Calu3 (cell line): ENCODE results near the gene RSF1. TPM values are rescaled to one million over a fixed set of nuclear protein-coding genes. Genes with fewer than 3 reads are reported as not detected.

Experiments
- BruUV-seq: library from RNA; stranded (reverse); fragments of 400-500 nt; replicated peaks from 2 replicates; lab custom pipeline; 2021; lab: Mats Ljungman, UMichigan
- CTCF ChIA-PET: fragments of 300-600 bp; sonication (Branson Sonifier 250); formaldehyde crosslinking; loops from one replicate; lab custom pipeline; 2022; ENCODE audit warnings: antibody characterized with exemption; lab: Charles Lee
- DNase-seq: peaks from one replicate; pipeline ENCODE4 v3.0.0; 2022
- H3K27ac Mint-ChIP-seq: one replicate; pipeline ENCODE4 v1.8.0; 2022; ENCODE audit warnings: mixed read lengths; ENCODE audit not compliant: unreplicated experiment
- H3K27me3 Mint-ChIP-seq: one replicate; pipeline ENCODE4 v1.8.0; 2022; ENCODE audit warnings: mixed read lengths; ENCODE audit not compliant: unreplicated experiment
- H3K36me3 Mint-ChIP-seq: one replicate; pipeline ENCODE4 v1.8.0; 2022; ENCODE audit warnings: mild to moderate bottlenecking, moderate library complexity, mixed read lengths; ENCODE audit not compliant: insufficient read depth, unreplicated experiment
- H3K4me1 Mint-ChIP-seq: one replicate; pipeline ENCODE4 v1.8.0; 2022; ENCODE audit warnings: mild to moderate bottlenecking, low read depth, mixed read lengths; ENCODE audit not compliant: unreplicated experiment
- H3K4me3 Mint-ChIP-seq: one replicate; pipeline ENCODE4 v1.8.0; 2022; ENCODE audit warnings: mild to moderate bottlenecking, low read depth, moderate library complexity, mixed read lengths; ENCODE audit not compliant: unreplicated experiment
- H3K9me3 Mint-ChIP-seq: one replicate; pipeline ENCODE4 v1.8.0; 2022; ENCODE audit warnings: low read depth, mixed read lengths; ENCODE audit not compliant: unreplicated experiment
- intact Hi-C: fragments of 100-400 bp; cut with micrococcal nuclease; formaldehyde crosslinking; loops from one replicate; pipeline ENCODE4 v1.10.0; 2022; ENCODE audit not compliant: unreplicated experiment
- total RNA-seq: library from RNA; stranded (reverse); gene quantifications from 2 replicates; pipeline ENCODE4 v1.2.3, GENCODE V29; 2022
- TF ChIP-seq, protein P1 (sequence below): fragments of 200-600 bp; IDR thresholded peaks from one replicate; pipeline ENCODE4 v1.8.0; 2022; ENCODE audit warnings: antibody characterized with exemption; ENCODE audit not compliant: unreplicated experiment

RSF1 gene
- total RNA-seq, 1 experiment from 2014 or later: 68.5 TPM

DNA sequence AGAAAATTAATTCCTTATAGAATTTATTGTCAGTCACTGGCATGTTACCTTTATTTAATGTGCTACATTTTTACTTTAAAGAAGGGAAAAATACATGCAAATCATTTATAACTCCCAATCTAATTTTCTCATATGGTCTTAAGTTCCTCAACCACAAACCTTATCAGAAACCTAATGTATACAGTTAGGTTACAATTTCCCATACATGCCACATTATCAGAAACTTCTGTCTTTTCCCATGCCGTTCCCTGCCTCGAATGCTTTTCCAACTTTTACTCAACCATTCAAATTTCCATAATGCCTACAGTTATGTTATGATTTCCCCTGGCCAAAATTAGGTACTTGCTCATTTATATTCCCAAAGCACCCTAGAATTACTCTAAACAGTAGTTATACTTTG is 13.5 kb downstream of the RSF1 start:
- H3K36me3 Mint-ChIP-seq: no peaks in the 10 kb centered on the region
- no TSS peak for BruUV-seq
- CTCF ChIA-PET: no interaction called here
- H3K4me3 Mint-ChIP-seq: no peak overlapping the region
- TF ChIP-seq, protein P1, sequence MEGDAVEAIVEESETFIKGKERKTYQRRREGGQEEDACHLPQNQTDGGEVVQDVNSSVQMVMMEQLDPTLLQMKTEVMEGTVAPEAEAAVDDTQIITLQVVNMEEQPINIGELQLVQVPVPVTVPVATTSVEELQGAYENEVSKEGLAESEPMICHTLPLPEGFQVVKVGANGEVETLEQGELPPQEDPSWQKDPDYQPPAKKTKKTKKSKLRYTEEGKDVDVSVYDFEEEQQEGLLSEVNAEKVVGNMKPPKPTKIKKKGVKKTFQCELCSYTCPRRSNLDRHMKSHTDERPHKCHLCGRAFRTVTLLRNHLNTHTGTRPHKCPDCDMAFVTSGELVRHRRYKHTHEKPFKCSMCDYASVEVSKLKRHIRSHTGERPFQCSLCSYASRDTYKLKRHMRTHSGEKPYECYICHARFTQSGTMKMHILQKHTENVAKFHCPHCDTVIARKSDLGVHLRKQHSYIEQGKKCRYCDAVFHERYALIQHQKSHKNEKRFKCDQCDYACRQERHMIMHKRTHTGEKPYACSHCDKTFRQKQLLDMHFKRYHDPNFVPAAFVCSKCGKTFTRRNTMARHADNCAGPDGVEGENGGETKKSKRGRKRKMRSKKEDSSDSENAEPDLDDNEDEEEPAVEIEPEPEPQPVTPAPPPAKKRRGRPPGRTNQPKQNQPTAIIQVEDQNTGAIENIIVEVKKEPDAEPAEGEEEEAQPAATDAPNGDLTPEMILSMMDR: no peak
- intact Hi-C loops: no loop called here
- no peaks in the 10 kb centered on the region for H3K9me3 Mint-ChIP-seq
- DNase-seq: no peak
- no peak overlapping the region for H3K27ac Mint-ChIP-seq
- peaks cover 25% of the 10 kb centered on the region for H3K4me1 Mint-ChIP-seq
- H3K27me3 Mint-ChIP-seq: no peaks in the 10 kb centered on the region

DNA sequence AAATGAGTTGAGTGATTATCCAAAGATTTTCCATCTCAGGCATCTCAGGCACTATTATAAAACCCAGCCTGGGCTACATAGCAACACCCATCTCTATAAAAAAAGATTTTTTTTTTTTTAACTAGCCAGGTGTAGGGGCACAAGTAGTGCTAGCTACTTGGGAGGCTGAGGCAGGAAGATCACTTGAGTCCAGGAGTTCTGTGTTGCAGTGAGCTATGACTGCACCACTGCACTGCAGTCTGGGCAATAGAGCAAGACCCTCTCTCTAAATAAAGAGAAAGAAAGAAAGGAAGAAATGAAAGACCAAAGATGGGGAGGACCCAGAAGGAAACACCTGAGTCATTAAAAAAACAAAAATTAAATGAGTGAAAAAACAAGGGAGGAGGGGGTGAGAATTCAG is 14.1 kb downstream of the RSF1 start:
- H3K9me3 Mint-ChIP-seq: no peaks in the 10 kb centered on the region
- TF ChIP-seq, protein P1: no peak
- intact Hi-C loops: no loop called here
- no peak overlapping the region for H3K4me3 Mint-ChIP-seq
- H3K4me1 Mint-ChIP-seq: peaks cover 25% of the 10 kb centered on the region
- no TSS peak for BruUV-seq
- DNase-seq: no peak
- CTCF ChIA-PET: no interaction called here
- H3K27me3 Mint-ChIP-seq: no peaks in the 10 kb centered on the region
- H3K36me3 Mint-ChIP-seq: no peaks in the 10 kb centered on the region
- H3K27ac Mint-ChIP-seq: no peak overlapping the region

DNA sequence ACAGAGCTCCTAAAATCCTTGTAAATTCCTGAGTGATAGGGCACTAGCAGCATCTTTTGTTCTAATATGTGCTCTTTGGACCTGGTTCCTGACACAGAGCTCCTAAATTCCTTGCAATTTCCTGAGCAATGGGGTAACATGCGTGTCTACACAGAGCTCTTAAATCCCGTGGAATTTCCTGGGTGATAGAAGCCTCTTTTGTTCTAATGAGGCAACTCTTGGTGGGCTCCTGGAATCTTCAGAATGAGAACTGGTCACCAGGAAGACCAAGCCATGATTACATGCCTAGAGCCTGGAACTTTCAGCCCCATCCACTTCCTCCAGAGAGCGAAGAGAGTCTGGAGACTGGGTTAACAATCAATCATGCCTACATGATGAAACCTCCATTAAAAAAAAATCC is 19.0 kb downstream of the RSF1 start:
- no peaks in the 10 kb centered on the region for H3K27me3 Mint-ChIP-seq
- no peak overlapping the region for H3K4me3 Mint-ChIP-seq
- TF ChIP-seq, protein P1: no peak
- no peaks in the 10 kb centered on the region for H3K36me3 Mint-ChIP-seq
- CTCF ChIA-PET: no interaction called here
- intact Hi-C loops: no loop called here
- DNase-seq: no peak
- no TSS peak for BruUV-seq
- peaks cover 10% of the 10 kb centered on the region for H3K4me1 Mint-ChIP-seq
- no peak overlapping the region for H3K27ac Mint-ChIP-seq
- H3K9me3 Mint-ChIP-seq: no peaks in the 10 kb centered on the region

DNA sequence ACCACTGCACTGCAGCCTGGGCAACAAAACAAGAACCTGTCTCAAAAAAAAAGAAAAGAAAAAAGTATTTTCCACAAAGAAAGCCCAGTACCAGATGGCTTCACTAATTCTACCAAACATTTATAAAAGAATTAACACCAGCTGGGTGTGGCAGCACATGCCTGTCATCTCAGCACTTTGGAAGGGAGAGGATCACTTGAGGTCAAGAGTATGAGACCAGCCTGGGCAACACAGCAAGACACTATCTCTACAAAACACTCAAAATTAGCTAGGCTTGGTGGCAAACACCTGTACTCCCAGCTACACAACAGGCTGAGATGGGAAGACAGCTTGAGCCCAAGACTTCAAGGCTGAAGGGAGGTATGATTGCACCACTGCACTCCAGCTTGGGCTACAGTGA is 20.1 kb downstream of the RSF1 start:
- TF ChIP-seq, protein P1: no peak
- H3K27ac Mint-ChIP-seq: no peak overlapping the region
- H3K9me3 Mint-ChIP-seq: no peaks in the 10 kb centered on the region
- no peaks in the 10 kb centered on the region for H3K4me1 Mint-ChIP-seq
- intact Hi-C loops: no loop called here
- CTCF ChIA-PET: no interaction called here
- H3K27me3 Mint-ChIP-seq: no peaks in the 10 kb centered on the region
- no TSS peak for BruUV-seq
- H3K36me3 Mint-ChIP-seq: no peaks in the 10 kb centered on the region
- no peak overlapping the region for H3K4me3 Mint-ChIP-seq
- no peak for DNase-seq
